HG03432 (cell line): Measurements from ENCODE around the gene SPATA3.
"Not testable (repeated sequence)": the region's sequence is repeated elsewhere in the genome, so short reads cannot be mapped to it uniquely, and the experiment has no call there.

ENCODE experiments used
- ATAC-seq: cut with Tn5 transposase; IDR thresholded peaks from one replicate; pipeline ENCODE4 v1.9.1; 2021; ENCODE audit warnings: mild to moderate bottlenecking, moderate library complexity; ENCODE audit not compliant: unreplicated experiment

Gene SPATA3

DNA sequence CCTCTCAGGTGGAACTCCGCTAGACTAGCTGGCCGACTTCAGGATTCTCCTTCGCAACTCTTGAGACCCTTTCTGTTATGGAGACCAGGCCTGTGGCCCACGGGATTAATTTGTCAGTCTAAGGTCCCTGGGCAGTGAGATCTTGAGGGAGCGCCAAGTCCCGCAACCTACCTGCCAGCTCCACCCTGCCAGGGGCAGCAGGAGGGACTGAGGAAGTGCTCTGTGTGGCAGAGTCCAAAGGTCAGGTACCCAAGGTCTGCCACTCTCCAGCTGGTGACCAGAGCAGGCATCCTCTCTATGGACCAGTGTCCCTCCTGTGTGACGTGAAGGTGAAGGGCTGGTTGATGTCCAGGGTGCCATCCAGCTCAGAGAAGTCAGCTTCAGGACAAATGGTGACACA lies 4.3 kb upstream of the SPATA3 start:
- no peak for ATAC-seq

DNA sequence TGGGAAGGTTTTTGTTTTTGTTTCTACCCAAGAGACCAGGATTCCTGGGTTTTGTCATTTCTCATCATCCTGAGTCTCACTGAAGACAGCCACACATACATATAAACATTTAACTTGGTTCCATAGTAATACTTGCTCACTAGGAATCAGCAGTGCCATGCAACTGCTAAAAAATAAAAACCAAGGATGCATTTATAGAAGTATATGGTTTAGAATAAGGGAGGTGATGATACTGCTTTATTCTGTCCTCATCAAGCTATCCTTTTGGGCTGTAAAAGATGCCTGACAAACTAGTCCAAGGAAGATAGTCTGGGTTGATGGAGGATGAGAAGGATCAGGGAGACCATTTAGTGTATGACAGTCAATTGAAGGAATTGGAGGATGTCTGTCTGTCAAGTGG lies 740 bp downstream of the SPATA3 start:
- ATAC-seq, result no peak

DNA sequence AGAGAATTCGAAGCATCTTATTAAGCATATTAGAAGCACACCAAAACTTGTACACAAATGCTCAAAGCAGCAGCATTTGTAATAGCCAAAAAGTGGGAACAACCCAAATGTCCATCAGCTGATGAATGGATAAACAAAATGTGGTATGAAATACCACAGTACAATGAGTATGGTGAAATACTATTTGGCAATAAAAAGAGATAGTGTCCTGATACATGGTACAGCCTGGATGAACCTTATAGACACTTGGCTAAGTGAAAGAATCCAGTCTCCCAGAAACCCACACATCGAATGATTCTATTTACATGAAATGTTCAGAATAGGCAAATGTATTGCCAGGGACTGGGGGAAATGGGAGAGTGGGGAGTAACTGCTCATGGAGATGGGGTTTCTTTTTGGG lies 3.0 kb downstream of the SPATA3 start:
- ATAC-seq, result no peak

DNA sequence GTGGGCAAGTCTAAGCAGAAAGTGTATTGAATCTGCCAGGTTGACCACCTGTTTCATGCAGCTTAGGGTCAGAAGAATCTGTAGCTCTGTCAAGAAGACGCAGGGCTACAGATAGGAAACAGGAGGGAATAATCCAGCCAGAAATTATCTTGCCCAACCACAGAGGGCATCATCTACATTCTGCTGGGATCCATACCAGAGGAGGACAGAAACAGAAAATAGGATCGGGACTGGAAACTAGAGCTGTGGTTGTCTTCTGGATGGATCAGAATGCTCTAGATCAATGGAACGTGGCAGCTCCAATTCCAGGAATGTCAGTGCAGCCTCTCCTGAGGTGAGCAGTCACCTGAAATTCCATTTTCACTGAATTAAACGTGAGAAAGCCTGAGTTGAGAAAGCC lies 3.6 kb downstream of the SPATA3 start:
- ATAC-seq, result no peak

DNA sequence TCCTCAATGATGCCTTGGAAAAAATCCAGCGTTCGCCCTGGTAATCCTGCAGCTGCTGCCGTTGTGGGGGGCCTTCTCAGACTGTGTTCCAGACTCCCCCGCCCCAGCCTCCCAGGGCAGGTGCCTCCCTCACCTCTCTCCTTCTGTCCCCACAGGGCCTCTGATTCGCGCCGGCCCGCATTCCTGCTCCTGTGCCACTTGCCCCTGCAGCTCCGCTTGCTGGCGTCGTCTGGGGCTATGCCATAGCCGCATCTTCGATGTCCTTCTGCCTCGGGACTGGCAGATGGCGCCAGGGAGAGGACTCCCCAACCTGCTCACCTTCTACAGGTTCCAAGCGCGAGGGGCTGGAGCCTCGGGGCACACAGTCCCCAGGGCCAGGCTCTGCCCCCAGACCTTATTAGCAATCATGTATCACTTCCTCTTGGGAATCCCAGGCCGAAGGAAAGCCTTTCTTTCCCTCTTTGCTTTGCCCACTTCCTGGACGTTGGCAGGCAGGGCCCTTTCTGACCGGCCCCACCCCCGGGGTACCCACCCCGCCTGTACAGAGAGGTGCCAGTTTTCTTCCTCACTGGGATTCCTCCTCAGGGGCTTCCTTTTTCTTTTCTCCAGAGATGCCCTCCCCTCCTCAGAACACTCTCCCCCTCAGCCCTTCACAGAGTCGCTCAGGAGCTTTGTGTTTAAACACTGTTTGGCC lies 4.4 kb downstream of the SPATA3 start:
- no peak for ATAC-seq

DNA sequence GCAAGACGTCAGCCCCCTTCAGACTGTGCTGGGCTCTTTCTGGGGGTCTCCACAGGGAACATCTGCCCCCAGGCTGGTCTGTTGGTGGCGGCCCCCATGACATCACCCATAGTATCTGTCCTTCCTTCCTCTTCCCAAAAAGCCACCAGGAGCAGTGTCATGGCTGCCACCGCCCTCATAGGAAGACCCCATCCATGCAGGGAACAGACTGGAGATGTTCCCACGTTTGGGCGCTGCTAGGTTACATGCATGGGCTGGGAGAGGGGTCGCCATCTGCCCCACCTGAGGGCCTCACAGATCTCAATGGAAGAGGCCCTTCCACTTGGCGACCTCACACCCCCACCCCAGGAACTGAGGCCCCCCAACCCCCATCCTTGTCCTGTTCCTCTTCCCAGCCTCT lies 5.1 kb downstream of the SPATA3 start:
- ATAC-seq, result no peak

DNA sequence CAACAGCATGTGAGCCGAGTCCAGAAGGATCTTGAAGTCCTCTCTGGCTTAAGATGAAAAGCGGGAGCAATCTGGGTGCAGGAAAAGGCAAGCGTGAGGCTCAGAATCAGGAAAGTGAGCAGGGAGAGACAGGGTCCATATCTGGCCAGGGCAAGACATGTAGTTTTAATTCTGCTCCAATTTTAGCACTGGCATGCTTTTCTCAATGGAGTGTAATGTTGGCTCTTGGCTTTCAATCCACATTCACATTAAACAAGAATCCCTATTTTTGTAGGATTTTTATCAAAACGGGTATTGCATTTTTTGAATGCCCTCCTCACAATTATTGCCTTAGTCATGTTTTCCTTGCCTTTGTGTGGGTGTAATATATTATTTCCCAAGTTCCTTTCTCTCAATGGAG lies 6.0 kb downstream of the SPATA3 start:
- ATAC-seq, result no peak

DNA sequence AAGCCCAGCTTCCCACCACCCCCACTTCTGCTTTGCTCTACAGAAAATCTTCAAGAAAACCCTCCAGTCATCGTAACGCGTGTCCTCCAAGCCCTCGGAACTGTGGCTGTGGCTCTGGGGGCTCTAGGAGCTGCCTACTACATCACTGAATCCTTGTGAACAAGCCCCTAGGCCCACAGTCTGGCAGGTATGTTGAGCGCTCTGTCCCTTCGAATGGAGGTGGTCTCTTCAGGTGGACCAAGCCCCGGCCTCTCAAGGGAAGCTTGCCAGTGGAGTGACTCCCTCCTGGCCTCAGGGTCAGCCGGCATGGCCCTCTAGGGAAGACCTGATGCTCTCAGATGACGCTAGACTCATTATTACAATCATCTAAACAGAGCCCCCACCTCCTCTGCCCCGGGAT lies 6.7 kb downstream of the SPATA3 start:
- ATAC-seq, result no peak

DNA sequence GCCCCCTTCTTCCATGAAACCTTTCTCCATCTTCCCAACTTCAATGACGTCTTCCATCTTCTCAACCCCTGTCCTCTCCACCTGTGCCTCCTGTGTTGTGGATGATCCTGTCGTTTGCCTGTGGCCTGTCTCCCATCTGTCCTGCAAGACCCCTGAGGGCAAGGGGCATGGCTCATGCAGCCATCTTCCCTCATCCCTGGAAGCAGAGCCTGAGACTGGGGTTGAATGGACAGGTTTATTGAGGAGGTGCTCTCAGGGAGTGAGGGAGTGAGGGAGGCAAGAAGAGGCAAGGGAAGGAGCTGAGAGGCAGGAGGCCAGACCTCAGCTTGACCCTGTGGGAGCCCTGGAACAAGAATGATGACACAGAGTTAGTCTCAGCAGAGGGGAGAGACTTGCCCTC lies 7.3 kb downstream of the SPATA3 start:
- ATAC-seq, result no peak

DNA sequence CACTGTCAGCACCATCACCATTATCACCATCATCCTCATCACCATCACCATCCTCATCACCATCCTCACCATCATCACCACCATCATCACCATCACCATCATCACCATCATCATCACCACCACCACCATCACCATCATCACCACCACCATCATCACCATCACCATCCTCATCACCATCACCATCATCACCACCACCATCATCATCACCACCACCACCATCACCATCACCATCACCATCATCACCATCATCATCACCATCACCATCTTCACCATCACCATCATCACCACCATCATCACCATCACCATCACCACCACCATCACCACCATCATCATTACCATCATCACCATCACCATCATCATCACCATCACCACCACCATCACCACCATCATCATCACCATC lies 9.0 kb downstream of the SPATA3 start:
- not testable (repeated sequence) for ATAC-seq

DNA sequence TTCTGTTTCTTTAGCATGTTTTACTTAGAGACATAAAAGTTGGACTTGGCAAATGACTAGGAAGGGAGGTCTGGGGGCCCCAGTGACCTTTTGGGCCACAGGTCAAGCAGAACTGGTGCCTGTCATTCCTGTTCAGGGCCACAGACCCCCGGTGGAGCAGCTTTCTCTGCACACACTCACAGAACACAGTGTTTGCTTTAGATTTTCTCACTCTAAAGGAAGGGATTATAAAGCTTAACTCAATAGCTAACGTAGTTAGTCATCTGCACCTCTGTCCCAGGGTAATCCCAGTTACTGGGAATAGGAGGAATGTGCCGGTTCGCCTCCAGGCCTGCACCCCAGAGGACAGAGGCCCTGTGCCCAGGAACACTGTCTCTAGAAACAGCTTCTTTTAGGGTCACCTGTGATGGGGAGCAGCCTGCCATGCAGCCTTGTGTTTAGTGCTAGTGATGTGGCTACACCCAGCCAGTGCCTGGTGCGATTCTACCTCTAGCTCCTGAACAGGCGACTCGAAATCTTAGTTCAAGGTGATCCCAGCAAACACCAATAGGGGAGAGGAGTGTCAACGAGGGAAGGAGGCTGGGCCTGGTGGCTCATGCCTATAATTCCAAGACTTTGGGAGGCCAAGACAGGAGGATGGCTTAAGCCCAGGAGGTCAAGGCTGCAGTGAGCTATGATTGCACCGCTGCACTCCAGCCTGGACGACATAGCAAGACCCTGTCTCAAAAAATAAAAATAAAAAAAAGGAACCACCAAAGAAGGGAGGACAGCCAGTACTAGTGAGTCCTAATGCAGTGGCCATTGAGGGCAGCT lies 11.6 kb downstream of the SPATA3 start:
- ATAC-seq, result no peak

DNA sequence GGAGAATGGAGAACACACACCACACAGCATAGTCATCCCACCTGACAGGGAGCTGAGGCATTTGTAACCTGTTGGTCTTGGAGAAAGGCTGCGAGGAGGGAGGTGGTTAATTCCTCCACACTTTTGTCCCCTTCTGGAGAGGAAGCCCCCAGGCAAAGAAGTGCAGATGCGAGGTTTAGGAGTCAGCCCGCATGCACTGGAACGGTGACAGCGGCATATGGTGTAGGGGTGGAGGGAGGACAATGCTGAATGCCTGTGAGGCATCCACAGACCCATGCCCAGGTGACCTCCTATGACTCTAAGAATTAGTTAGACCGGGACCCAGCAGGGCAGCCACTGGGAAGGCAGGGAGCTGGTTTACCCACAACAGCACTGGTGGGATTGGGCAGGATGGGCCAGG lies 12.2 kb downstream of the SPATA3 start:
- no peak for ATAC-seq

DNA sequence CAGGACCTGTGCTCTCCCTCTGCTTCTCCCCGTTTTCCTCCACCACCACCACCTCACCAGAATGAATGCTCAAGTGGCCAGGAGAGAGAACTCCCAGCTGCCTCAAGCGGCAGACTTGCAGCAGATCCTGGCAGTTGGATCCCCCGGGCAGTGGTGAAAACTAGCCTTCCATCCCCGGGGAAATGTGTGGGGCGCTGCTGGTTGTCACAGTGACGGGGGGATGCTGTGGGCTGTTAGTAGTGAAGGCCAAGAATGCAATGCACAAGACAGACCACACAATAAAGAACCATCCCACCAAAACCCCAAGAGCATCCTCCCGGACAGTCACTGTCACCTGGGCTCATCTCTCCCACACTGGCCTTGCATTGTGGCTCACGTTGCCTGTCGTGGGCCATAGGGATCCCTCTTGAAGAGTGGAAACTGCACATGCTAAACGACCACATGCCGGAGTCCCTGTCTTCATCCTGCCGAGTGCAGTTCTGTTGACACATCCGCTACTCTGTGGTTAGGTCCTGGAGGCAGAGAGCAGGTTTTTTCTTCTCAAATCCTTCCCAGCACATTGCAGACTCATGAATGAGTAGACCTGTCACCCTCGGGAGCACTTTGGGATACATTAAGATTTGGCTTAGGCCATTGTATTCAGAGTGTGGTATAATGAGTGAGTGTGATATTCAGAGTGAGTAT lies 13.5 kb downstream of the SPATA3 start:
- no peak for ATAC-seq

DNA sequence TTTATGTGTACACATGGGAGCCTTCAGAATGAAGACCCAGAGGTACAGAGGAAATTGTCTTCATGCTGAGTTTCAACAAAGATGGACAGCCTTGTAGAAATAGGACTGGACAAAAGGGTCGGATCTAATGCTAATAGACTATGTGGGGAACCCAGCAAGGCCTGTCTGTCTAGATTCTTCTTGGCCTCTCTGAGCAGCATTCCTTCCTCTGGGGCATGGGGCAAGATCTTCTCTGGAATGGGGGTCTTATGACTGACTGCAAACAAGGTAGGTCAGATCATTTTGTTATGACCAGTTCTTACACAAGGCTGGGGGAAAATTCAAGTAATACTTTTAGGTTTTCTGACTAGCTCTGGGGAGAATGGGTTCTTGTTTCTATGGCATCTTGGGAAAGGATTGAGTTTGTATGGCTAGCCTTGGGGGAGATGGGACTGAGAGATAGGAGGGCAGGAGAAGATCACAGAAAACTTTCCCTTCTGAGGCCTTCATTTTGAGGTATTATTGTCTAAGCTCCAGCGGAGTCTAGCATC lies 14.3 kb downstream of the SPATA3 start:
- ATAC-seq, result no peak

DNA sequence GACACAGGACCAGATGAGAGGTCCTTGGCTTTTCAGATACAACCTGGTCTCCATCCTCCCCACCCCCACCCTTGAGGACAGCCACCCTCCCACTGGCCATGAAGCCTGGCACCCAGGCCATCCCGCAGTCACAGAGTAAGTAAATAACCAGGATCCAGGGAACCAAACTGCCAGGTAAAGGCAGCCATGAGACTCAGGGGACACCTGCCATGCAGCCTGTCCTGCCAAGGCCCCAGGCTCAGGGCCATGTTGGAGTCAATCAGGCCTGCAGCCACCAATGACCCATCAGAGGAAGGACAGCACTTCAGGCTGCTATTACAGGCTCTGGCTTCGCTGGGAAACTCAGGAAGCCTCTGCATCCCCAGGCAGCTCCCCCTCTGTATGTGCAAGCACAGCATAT lies 15.6 kb downstream of the SPATA3 start:
- ATAC-seq, result no peak

DNA sequence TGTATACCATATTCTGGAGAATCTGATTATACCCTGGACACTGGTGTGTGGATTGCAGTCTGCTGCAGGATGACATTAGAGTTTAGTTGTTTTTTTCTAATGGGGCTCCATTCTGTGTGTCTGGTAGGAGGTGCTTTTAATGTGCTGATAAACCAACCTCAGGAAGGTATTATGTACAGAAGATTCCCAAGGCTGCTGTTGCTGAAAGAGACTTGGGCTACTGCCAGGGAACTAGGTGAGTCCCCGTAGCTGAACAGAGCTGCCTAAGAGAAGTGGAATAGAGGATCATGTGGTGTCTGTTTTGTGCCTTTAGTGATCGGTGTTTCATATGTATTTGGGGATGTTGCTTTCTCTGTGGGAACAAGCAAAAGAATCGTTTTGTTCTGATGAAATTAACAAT lies 16.5 kb downstream of the SPATA3 start:
- ATAC-seq, result no peak

DNA sequence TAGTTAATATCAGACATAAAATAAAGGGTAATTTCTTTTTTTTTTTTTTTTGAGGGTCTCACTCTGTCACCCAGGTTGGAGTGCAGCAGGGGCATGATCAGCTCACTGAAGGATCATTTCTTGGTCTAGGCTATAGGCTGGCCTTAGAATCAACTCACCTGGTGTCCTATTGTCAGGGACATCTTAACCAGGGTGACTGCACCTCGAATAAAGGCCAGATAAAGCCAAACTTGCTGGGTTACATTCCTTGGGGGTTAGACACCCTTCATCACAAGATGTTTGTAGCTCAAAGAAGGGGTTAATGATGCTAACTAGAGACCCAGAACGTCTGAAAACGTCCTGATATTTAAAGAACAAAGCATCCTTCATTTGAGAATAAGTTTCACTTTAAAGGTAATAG lies 17.9 kb downstream of the SPATA3 start:
- no peak for ATAC-seq

DNA sequence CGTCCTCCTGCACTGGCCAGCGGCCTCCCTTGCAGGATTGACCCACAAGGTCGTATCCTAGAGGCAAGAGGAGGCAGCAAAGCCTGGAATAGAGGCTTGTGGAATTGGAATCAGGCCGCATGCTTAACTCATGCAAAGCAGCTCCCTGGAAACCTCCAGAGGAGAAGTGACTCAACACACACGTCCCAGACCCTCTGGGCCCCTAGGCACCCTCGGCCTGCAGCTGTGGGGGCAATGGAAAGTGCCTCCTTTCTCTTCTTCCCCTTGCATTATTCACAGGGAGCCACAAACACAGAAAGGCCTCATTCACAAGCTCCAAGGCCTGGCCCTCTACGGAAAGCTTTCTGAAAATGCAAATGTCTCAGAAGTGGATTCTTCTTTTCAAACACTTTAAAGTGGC lies 19.6 kb downstream of the SPATA3 start:
- no peak for ATAC-seq

DNA sequence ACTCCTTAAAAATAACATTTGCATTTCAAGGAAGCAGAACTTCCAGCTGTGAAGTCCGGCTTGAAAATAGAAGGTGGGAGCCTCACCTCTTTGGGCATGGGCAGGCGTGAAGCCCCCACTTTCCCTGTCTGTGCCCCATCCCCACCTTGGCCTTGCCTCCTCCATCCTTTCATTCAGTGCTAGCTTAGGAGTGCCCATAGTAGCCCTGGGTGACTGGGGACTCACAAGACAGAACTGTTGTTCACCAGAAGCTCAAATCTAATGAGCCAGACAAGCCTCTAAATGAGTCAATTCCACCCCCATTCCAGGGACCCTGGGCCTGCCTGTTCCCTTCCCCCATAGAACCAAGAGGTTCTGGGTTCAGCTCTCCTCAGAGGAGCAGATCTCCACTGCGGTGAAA lies 20.0 kb downstream of the SPATA3 start:
- no peak for ATAC-seq

DNA sequence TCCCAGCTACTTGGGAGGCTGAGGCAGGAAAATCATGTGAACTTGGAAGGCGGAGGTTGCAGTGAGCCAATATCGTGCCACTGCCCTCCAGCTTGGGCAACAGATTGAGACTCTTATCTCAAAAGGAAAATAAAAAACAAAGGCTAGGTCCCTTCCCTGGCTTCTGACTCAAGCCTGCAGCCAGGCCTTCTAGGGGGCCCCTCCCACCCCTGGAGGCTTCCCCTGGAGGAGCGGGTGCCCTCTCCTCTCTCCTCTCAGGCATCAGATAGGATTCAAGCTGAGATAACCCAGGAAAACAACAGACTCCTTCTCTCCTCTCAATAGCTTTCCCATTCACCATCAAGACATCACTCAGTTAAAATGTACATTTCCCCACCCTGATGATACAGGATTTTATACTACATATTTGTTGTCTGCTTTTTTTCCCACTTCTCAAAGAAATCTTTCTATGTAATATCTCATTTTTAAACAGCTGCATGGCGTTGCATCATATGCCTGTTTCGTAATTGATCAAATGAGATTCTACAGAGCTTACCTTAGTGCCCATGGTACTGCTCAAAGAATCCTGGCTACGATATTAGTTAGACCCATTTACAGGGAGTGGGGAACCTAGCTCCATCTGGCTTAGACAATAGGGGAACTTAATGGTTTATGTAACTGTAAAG lies 20.8 kb downstream of the SPATA3 start:
- no peak for ATAC-seq

DNA sequence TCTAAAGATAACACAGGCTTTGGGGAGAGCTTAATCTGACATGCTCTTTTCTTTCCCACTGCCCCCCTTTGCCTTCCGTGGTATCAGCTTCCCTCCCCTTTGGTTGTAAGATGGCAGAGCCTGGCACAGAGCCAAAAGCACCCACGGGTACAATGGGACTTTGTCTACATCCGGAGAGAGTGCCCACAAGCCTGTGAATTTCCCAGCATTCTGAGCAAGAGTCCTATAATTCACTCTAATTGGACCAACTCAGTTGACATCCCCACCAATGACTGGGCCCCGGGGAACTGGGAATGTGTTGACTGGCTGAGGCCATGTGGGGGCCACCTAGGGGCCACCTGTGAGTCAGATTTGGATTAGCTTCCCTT lies 21.3 kb downstream of the SPATA3 start:
- ATAC-seq, result no peak
